Progenitor cell of endocrine pancreas (in vitro differentiated cells): Measurements from ENCODE around the gene PCP2. TPM values are rescaled to one million over a fixed set of nuclear protein-coding genes. Genes with fewer than 3 reads are reported as not detected.

Source experiments
- DNase-seq: peaks from one replicate; pipeline ENCODE4 v3.0.0; 2021; ENCODE audit warnings: low spot score; ENCODE audit not compliant: unreplicated experiment
- H3K27ac Mint-ChIP-seq: 2 replicates; pipeline ENCODE4 v1.8.0; 2021; ENCODE audit warnings: mild to moderate bottlenecking, moderate library complexity, mixed read lengths
- H3K27me3 Mint-ChIP-seq: 2 replicates; pipeline ENCODE4 v1.8.0; 2021; ENCODE audit warnings: mixed read lengths
- H3K36me3 Mint-ChIP-seq: 2 replicates; pipeline ENCODE4 v1.8.0; 2022; ENCODE audit warnings: mixed read lengths; ENCODE audit not compliant: insufficient read depth
- H3K4me1 Mint-ChIP-seq: 2 replicates; pipeline ENCODE4 v1.8.0; 2021; ENCODE audit warnings: low read depth, mixed read lengths
- H3K4me3 Mint-ChIP-seq: 2 replicates; pipeline ENCODE4 v1.8.0; 2021; ENCODE audit warnings: low read depth, mild to moderate bottlenecking, moderate library complexity, mixed read lengths
- H3K9me3 Mint-ChIP-seq: 2 replicates; pipeline ENCODE4 v1.8.0; 2021; ENCODE audit warnings: low read depth, mixed read lengths
- CTCF ChIP-seq: fragments of 200-600 bp; sonication (generic); IDR thresholded peaks from one replicate; pipeline ENCODE4 v1.5.0; 2021; ENCODE audit warnings: antibody characterized with exemption, mild to moderate bottlenecking; ENCODE audit not compliant: unreplicated experiment
- total RNA-seq: library from RNA; stranded (reverse); gene quantifications from 2 replicates; pipeline ENCODE4 v1.2.1, GENCODE V29; 2021

The PCP2 gene
- total RNA-seq, 1 donor from 2014 or later, result 2.0 TPM

- no peaks in the 10 kb centered on the region for H3K9me3 Mint-ChIP-seq
- H3K36me3 Mint-ChIP-seq, result peaks cover 4% of the 10 kb centered on the region
- H3K27ac Mint-ChIP-seq, result peak overlapping the region; percentile 87
- no peak for TF ChIP-seq CTCF
- H3K27me3 Mint-ChIP-seq, result peaks cover 14% of the 10 kb centered on the region
- H3K4me1 Mint-ChIP-seq, result no peaks in the 10 kb centered on the region
- peak overlapping the region; percentile 76 for H3K4me3 Mint-ChIP-seq
- no peak for DNase-seq
Observed at GRCh38 chr19:7637374-7638256, 4.1 kb upstream of the PCP2 start.

- Mint-ChIP-seq H3K9me3 (no peaks in the 10 kb centered on the region), H3K27ac (peak within 1 kb of the TSS; percentile 87), H3K36me3 (peaks cover 5% of the 10 kb centered on the region), H3K4me1 (no peaks in the 10 kb centered on the region), H3K4me3 (peak within 1 kb of the TSS; percentile 76), H3K27me3 (peaks cover 14% of the 10 kb centered on the region)
- peak; percentile 85 for DNase-seq
- TF ChIP-seq CTCF, result peak; percentile 38
Observed at GRCh38 chr19:7636691-7637373, 3.3 kb upstream of the PCP2 start, which contains the start of gene STXBP2. TSS of gene STXBP2 (plus strand) at chr19:7637110. CDS start at chr19:7637150, 40 bp downstream.

- Mint-ChIP-seq H3K4me1 (no peaks in the 10 kb centered on the region), H3K27ac (peak overlapping the region; percentile 74)
Observed at GRCh38 chr19:7636317-7636690, 2.8 kb upstream of the PCP2 start.

GRCh38 chr19:7635670-7636069, 2.2 kb upstream of the PCP2 start:
- no peak for TF ChIP-seq CTCF
- Mint-ChIP-seq H3K4me3 (peak overlapping the region; percentile 76), H3K36me3 (peaks cover 5% of the 10 kb centered on the region), H3K27ac (no peak overlapping the region), H3K9me3 (no peaks in the 10 kb centered on the region), H3K27me3 (peaks cover 14% of the 10 kb centered on the region), H3K4me1 (peaks cover 4% of the 10 kb centered on the region)
- DNase-seq, result no peak

More at GRCh38 chr19:7636317-7636690, 2.8 kb upstream of the PCP2 start:
- peak overlapping the region; percentile 76 for H3K4me3 Mint-ChIP-seq
- DNase-seq, result no peak
- H3K9me3 Mint-ChIP-seq, result no peaks in the 10 kb centered on the region
- no peak for TF ChIP-seq CTCF
- H3K36me3 Mint-ChIP-seq, result peaks cover 5% of the 10 kb centered on the region
- H3K27me3 Mint-ChIP-seq, result peaks cover 14% of the 10 kb centered on the region
